Transverse colon (tissue), 4 donors: ENCODE data around the gene LSAMP. TPM values are rescaled to one million over a fixed set of nuclear protein-coding genes. Genes with fewer than 3 reads are reported as not detected.

Experiments
- DNase-seq: peaks from one replicate; pipeline ENCODE4 v3.0.0-alpha.2; 2019
- H3K27ac ChIP-seq, 4 donors: fragments of 200-600 bp; sonication (generic); 2 replicates each; pipeline ENCODE4 v1.5.1; 2016 to 2018; ENCODE audit warnings: inconsistent platforms in 4 of 4
- H3K27me3 ChIP-seq: fragments of 200-600 bp; sonication (generic); 2 replicates; pipeline ENCODE4 v1.5.1; 2017; ENCODE audit warnings: inconsistent platforms
- H3K36me3 ChIP-seq, 4 donors: fragments of 200-600 bp; sonication (generic); 2 replicates each; pipeline ENCODE4 v1.5.1; 2017 to 2019; ENCODE audit warnings: inconsistent platforms in 4 of 4
- H3K4me1 ChIP-seq, 4 donors: fragments of 200-600 bp; sonication (generic); 2 replicates each; pipeline ENCODE4 v1.5.1; 2017 to 2020; ENCODE audit warnings: inconsistent platforms in 4 of 4
- H3K4me3 ChIP-seq, 4 donors: fragments of 200-600 bp; sonication (generic); 1 replicate in 1 of 4; 2 replicates in 3 of 4; pipeline versions ENCODE4 v1.5.1 to v1.6.1; 2017 to 2019; ENCODE audit warnings: inconsistent platforms in 4 of 4
- H3K9me3 ChIP-seq, 2 donors: fragments of 200-600 bp; sonication (generic); 2 replicates each; pipeline ENCODE4 v1.5.1; 2017 to 2019; ENCODE audit warnings: inconsistent platforms in 2 of 2
- EP300 ChIP-seq: sonication (generic); formaldehyde crosslinking; IDR thresholded peaks from one replicate; pipeline ENCODE4 v1.6.1; 2017; ENCODE audit warnings: antibody characterized with exemption, low read depth
- POLR2A ChIP-seq: fragments of 450-650 bp; IDR thresholded peaks from one replicate; pipeline ENCODE4 v1.6.1; 2016; ENCODE audit warnings: antibody characterized with exemption, mild to moderate bottlenecking, moderate library complexity
- POLR2AphosphoS5 ChIP-seq, 3 donors: sonication (generic); formaldehyde crosslinking; IDR thresholded peaks; one replicate each; pipeline ENCODE4 v1.6.1; 2016; ENCODE audit warnings: antibody characterized with exemption in 3 of 3
- WGBS, 2 donors: methylation state at CpG; one replicate each; pipeline ENCODE4 v1.1.5; 2018; ENCODE audit warnings: low coverage in 1 of 2; 5-methylcytosine and 5-hydroxymethylcytosine counted together
- in situ Hi-C, 4 donors: fragments of 200-750 bp; cut with MboI; loops; one replicate each; pipeline versions ENCODE4 v1.15.0 to v1.15.1; 2017; ENCODE audit warnings: low sequenced_read_pairs in 3 of 4, low pct_ligation_motif_present in 1 of 4, low pct_unique_long_range_greater_than_20kb in 1 of 4
- intact Hi-C: fragments of 100-400 bp; cut with DNase I; formaldehyde crosslinking; loops from one replicate; pipeline ENCODE4 v1.15.1; 2023; ENCODE audit warnings: low total_unique reads
- total RNA-seq, 4 donors: library from RNA; depleted of rRNA; stranded (reverse); fragments of >200 nt; gene quantifications; one replicate each; pipeline ENCODE4 v1.1.0, GENCODE V29; 2016
- TF ChIP-seq, protein P1 (sequence below), 5 experiments: fragments of 200-600 bp in 3 of 5; fragments of 450-650 bp in 2 of 5; sonication (generic) in 3 of 5; IDR thresholded peaks; 1 replicate in 2 of 5; 2 replicates in 3 of 5; pipeline ENCODE4 v1.5.1; 2016 to 2017; ENCODE audit warnings: antibody characterized with exemption in 5 of 5, inconsistent platforms in 3 of 5, mild to moderate bottlenecking in 2 of 5, moderate library complexity in 1 of 5

Gene LSAMP
- total RNA-seq, 4 donors from 2014 or later = 3.4 to 8.2 (median 5.4) TPM

GRCh38 chr3:116035429-116035828 is 409.9 kb downstream of the LSAMP start:
- Histone ChIP-seq H3K4me3 (no peak overlapping the region), H3K4me1 (no peaks in the 10 kb centered on the region), H3K36me3 (no peaks in the 10 kb centered on the region), H3K27me3 (no peaks in the 10 kb centered on the region), H3K27ac (no peak overlapping the region), H3K9me3 (no peaks in the 10 kb centered on the region)
- TF ChIP-seq, protein P1, sequence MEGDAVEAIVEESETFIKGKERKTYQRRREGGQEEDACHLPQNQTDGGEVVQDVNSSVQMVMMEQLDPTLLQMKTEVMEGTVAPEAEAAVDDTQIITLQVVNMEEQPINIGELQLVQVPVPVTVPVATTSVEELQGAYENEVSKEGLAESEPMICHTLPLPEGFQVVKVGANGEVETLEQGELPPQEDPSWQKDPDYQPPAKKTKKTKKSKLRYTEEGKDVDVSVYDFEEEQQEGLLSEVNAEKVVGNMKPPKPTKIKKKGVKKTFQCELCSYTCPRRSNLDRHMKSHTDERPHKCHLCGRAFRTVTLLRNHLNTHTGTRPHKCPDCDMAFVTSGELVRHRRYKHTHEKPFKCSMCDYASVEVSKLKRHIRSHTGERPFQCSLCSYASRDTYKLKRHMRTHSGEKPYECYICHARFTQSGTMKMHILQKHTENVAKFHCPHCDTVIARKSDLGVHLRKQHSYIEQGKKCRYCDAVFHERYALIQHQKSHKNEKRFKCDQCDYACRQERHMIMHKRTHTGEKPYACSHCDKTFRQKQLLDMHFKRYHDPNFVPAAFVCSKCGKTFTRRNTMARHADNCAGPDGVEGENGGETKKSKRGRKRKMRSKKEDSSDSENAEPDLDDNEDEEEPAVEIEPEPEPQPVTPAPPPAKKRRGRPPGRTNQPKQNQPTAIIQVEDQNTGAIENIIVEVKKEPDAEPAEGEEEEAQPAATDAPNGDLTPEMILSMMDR (IDR thresholded peaks at IDR 0.05) = no peak
- TF ChIP-seq POLR2A (no peak), EP300 (no peak), POLR2AphosphoS5 (IDR thresholded peaks at IDR 0.05) (no peak)
- WGBS, 2 donors = 36 to 50% methylated on average over 3 of the region's 3 CpGs
- in situ Hi-C loops (no loop called here), intact Hi-C loops (no loop called here)
- DNase-seq = no peak

- no peaks in the 10 kb centered on the region for H3K27me3 ChIP-seq
- no peak for DNase-seq
- no peaks in the 10 kb centered on the region for H3K4me1 ChIP-seq
- H3K4me3 ChIP-seq = no peak overlapping the region
- in situ Hi-C loops = no loop called here
- H3K36me3 ChIP-seq = no peaks in the 10 kb centered on the region
- H3K9me3 ChIP-seq = no peaks in the 10 kb centered on the region
- H3K27ac ChIP-seq = no peak overlapping the region
- intact Hi-C loops = no loop called here
- 36 to 57% methylated on average over 1 of the region's 1 CpG for WGBS, 2 donors
- TF ChIP-seq POLR2A = no peak
- TF ChIP-seq, protein P1 (IDR thresholded peaks at IDR 0.05) = no peak
- TF ChIP-seq EP300 = no peak
- no peak for TF ChIP-seq POLR2AphosphoS5 (IDR thresholded peaks at IDR 0.05)
These were observed 410.5 kb downstream of the LSAMP start for GRCh38 chr3:116034794-116035193.

GRCh38 chr3:116034086-116034485 is 411.2 kb downstream of the LSAMP start:
- H3K4me1 ChIP-seq = no peaks in the 10 kb centered on the region
- no peak for DNase-seq
- H3K27me3 ChIP-seq = no peaks in the 10 kb centered on the region
- in situ Hi-C loops (no loop called here), intact Hi-C loops (no loop called here)
- no peak overlapping the region for H3K4me3 ChIP-seq
- no peaks in the 10 kb centered on the region for H3K36me3 ChIP-seq
- H3K9me3 ChIP-seq = no peaks in the 10 kb centered on the region
- WGBS, 2 donors = 68% methylated on average over 2 of the region's 2 CpGs; no CpG with 5 or more reads in 1 of the 2 donors
- H3K27ac ChIP-seq = no peak overlapping the region
- TF ChIP-seq POLR2AphosphoS5 (IDR thresholded peaks at IDR 0.05) (no peak), EP300 (no peak), POLR2A (no peak)
- TF ChIP-seq, protein P1 (IDR thresholded peaks at IDR 0.05) = no peak

- Histone ChIP-seq H3K4me3 (no peak overlapping the region), H3K9me3 (no peaks in the 10 kb centered on the region), H3K27ac (no peak overlapping the region), H3K4me1 (no peaks in the 10 kb centered on the region), H3K36me3 (no peaks in the 10 kb centered on the region), H3K27me3 (no peaks in the 10 kb centered on the region)
- in situ Hi-C loops = no loop called here
- DNase-seq = no peak
- TF ChIP-seq POLR2A = no peak
- TF ChIP-seq, protein P1 (IDR thresholded peaks at IDR 0.05) = no peak
- TF ChIP-seq POLR2AphosphoS5 (IDR thresholded peaks at IDR 0.05) = no peak
- TF ChIP-seq EP300 = no peak
- WGBS, 2 donors = 86 to 95% methylated on average over 4 to 10 of the region's 10 CpGs
- intact Hi-C loops = no loop called here
These were observed 411.8 kb downstream of the LSAMP start for GRCh38 chr3:116033516-116033915.
